ENCODE data around the gene WLS.

DNA sequence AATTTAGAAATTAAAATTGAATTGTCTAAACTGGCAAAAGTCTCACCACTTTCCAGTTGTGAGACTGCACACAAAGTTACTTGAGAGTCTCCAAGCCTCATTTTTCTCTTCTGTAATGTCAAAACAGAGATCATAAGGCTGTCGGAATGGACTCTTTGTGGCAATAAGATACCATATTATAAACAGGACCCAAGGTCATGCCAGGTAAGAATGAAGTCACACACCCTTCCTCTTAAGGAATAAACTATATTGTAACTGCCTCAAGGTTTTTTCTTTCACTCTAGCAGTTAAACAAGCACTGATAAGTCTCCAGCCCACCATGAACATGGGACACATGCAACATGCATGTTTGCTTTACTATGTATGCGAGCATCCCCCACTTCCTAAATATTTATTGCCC is 131.8 kb downstream of the WLS start:
- TF ChIP-seq RAD21 (IDR thresholded peaks at IDR 0.05; ENCODE audit: low read depth), result no peak
- TF ChIP-seq TEAD4 (IDR thresholded peaks at IDR 0.05), result no peak
- no peak for TF ChIP-seq TCF12 (IDR thresholded peaks at IDR 0.05; ENCODE audit: low read depth)
- TF ChIP-seq MAX (IDR thresholded peaks at IDR 0.05), result no peak
